Heart left ventricle (tissue), 13 donors: ENCODE data around the gene XYLT1.

ENCODE experiments used
- POLR2A ChIP-seq, 2 donors: fragments of 450-650 bp; IDR thresholded peaks; one replicate each; pipeline ENCODE4 v1.6.1; 2017; ENCODE audit warnings: antibody characterized with exemption in 2 of 2, mild to moderate bottlenecking in 2 of 2, moderate library complexity in 2 of 2
- TF ChIP-seq, protein P1 (sequence below), 12 donors: fragments of 200-600 bp; sonication (generic) in 4 of 12; IDR thresholded peaks; one replicate each; pipeline versions ENCODE4 v1.5.0 to v1.8.0; 2018 to 2022; ENCODE audit warnings: antibody characterized with exemption in 12 of 12, mild to moderate bottlenecking in 5 of 12
- donor health status: ischemic (EF 13 %, LVEDD 7.1; RV severe dilation, severe dysfunction).
- donor health status: DM: no; HTN: yes; CAD: no.
- donor health status: DM: no; HTN: no; CAD: no.
- donor health status: ischemic (EF 25% LVEDD 6.9; RV normal size, moderate dysfunction).
- donor health status: ischemic (EF 25% LVEDD 5.7; RV mildly dilated, moderate dysfunction).
- donor health status: ischemic (EF 35%, LVEDD 5.7; RV mildly dilated, moderate dysfunction).
- donor health status: nonischemic (EF 11% LVEDD 7.7; RV severe dilation, severe dysfunction).
- donor health status: DM: yes; HTN: yes; CAD: no.
- donor health status: PGD.
- donor health status: ischemic (EF 29% LVEDD 5.4; RV normal size, mild dysfunction).
- donor health status: nonischemic (EF 23%, LVEDD 6.1; RV moderate dilation, normal function).

DNA sequence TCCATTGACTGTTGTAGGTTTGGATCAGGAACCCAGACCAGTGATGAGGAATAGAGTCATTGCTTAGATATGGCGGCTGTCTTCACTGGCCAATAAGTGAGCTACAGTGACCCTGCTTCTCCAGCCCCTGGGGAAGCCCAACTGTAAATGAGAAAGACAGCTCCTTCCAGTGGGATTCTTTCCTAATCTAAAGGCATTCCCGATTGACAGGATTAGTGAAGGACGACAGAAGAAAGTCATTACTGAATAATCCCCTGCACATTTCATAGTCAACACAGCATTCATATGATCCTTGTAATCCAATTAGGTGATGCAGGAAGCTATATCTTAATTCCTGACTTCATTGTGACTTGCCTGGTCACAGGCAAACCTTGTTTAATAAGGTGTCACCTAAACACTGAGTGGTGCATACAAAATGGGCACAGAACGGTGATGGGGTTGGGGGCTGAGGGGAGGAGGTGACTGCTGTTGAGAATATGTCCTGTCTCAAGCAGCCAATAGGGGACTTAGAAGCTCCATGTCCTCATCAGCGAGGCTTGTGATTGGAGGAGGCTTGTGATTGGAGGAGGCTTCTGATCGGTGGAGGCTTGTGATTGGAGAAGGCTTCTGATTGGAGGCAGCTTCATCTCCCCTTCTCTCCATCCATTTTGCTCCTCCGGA, 242.6 kb downstream of the XYLT1 start:
- no peak for TF ChIP-seq POLR2A (IDR thresholded peaks at IDR 0.05)
- TF ChIP-seq, protein P1, sequence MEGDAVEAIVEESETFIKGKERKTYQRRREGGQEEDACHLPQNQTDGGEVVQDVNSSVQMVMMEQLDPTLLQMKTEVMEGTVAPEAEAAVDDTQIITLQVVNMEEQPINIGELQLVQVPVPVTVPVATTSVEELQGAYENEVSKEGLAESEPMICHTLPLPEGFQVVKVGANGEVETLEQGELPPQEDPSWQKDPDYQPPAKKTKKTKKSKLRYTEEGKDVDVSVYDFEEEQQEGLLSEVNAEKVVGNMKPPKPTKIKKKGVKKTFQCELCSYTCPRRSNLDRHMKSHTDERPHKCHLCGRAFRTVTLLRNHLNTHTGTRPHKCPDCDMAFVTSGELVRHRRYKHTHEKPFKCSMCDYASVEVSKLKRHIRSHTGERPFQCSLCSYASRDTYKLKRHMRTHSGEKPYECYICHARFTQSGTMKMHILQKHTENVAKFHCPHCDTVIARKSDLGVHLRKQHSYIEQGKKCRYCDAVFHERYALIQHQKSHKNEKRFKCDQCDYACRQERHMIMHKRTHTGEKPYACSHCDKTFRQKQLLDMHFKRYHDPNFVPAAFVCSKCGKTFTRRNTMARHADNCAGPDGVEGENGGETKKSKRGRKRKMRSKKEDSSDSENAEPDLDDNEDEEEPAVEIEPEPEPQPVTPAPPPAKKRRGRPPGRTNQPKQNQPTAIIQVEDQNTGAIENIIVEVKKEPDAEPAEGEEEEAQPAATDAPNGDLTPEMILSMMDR (IDR thresholded peaks at IDR 0.05): no peak
